Measurements from ENCODE around the gene CDK2AP2. TPM values are rescaled to one million over a fixed set of nuclear protein-coding genes. Genes with fewer than 3 reads are reported as not detected.
A peak's percentile ranks its signal among the peaks of the same experiment; 100 is the strongest.

CDK2AP2 gene
- total and polyA plus RNA-seq, 9 of the 15 experiments (the other 6 are each of a cell fraction or from before 2014, with no cell fraction given), result 4.4 to 47.4 (median 21.7) TPM

GRCh38 chr11:67464411-67465188 lies 43.4 kb downstream of the CDK2AP2 start (continued):
- TF ChIP-seq E2F6 (IDR thresholded peaks at IDR 0.05; ENCODE audit: borderline replicate concordance in 1 of 2, extremely low read depth in 1 of 2, insufficient read depth in 1 of 2, insufficient read length in 1 of 2, low read depth in 1 of 2, low read length in 1 of 2, poor library complexity in 1 of 2, severe bottlenecking in 1 of 2) (peak; percentile 14 to 76), EP300 (IDR thresholded peaks at IDR 0.05; ENCODE audit: low read length) (no peak), ETS1 (conservative IDR thresholded peaks at IDR 0.05; ENCODE audit: control insufficient read depth, low read depth, low read length) (0 out of 2 replicates have a peak, but pooled peaks have one; percentile 26), LARP7 (IDR thresholded peaks at IDR 0.05) (no peak), GABPB2 (CRISPR knock-in tag; conservative IDR thresholded peaks at IDR 0.05) (no peak), CCAR2 (IDR thresholded peaks at IDR 0.05; ENCODE audit: low read depth, low read length) (no peak), ATF7 (IDR thresholded peaks at IDR 0.05) (0 out of 2 replicates have a peak, but pooled peaks have one; percentile 5), SPI1 (IDR thresholded peaks at IDR 0.05; ENCODE audit: borderline replicate concordance, low read depth, low read length) (0 out of 2 replicates have a peak, but pooled peaks have one; percentile 24), ZNF592 (IDR thresholded peaks at IDR 0.05) (peak; percentile 34; the same call in 1 of the 2 replicates), FOXO4 (CRISPR knock-in tag; IDR thresholded peaks at IDR 0.05) (no peak), MYC (IDR thresholded peaks at IDR 0.05; ENCODE audit: low read depth, low read length) (0 out of 2 replicates have a peak, but pooled peaks have one; percentile 7), MYC (CRISPR knock-in tag; IDR thresholded peaks at IDR 0.05; ENCODE audit: borderline replicate concordance, low read depth) (no peak), PRDM10 (IDR thresholded peaks at IDR 0.05; ENCODE audit: partially characterized antibody) (no peak)
